GM23338 (cell line): ENCODE results near the gene TSPAN12. TPM values are rescaled to one million over a fixed set of nuclear protein-coding genes. Genes with fewer than 3 reads are reported as not detected.

Source experiments
- ATAC-seq: fragments of 200-7000 bp; cut with Tn5 transposase; 3 replicates; pipeline ENCODE4 v1.9.1; 2020
- DNase-seq: peaks from one replicate; pipeline ENCODE4 v3.0.0-alpha.2; 2015; ENCODE audit warnings: low spot score
- H2AFZ ChIP-seq: fragments of 200-600 bp; sonication (generic); 2 replicates; pipeline ENCODE4 v1.8.0; 2016; ENCODE audit warnings: antibody characterized with exemption, mild to moderate bottlenecking, moderate library complexity
- H3F3A ChIP-seq: fragments of 200-600 bp; sonication (generic); replicated peaks from 2 replicates; pipeline ENCODE4 v1.8.0; 2017; ENCODE audit warnings: antibody characterized with exemption, mixed run types, low read depth
- H3K27ac ChIP-seq: fragments of 200-600 bp; sonication (generic); 2 replicates; pipeline ENCODE4 v1.6.1; 2016; ENCODE audit warnings: low read depth
- H3K27me3 ChIP-seq: fragments of 200-600 bp; sonication (generic); 2 replicates; pipeline ENCODE4 v1.8.0; 2016; ENCODE audit warnings: mild to moderate bottlenecking, mixed run types, moderate library complexity; ENCODE audit not compliant: insufficient read depth
- H3K36me3 ChIP-seq: fragments of 200-600 bp; sonication (generic); 2 replicates; pipeline ENCODE4 v1.8.0; 2016; ENCODE audit warnings: mild to moderate bottlenecking; ENCODE audit not compliant: insufficient read depth
- H3K4me1 ChIP-seq: fragments of 200-600 bp; sonication (generic); 2 replicates; pipeline ENCODE4 v1.8.0; 2016; ENCODE audit warnings: mild to moderate bottlenecking, moderate library complexity; ENCODE audit not compliant: insufficient read depth
- H3K4me2 ChIP-seq: fragments of 200-600 bp; sonication (generic); 2 replicates; pipeline ENCODE4 v1.7.1; 2017; ENCODE audit warnings: mixed run types
- H3K4me3 ChIP-seq: fragments of 200-600 bp; sonication (generic); 2 replicates; pipeline ENCODE4 v1.6.1; 2016; ENCODE audit warnings: mixed run types
- H3K79me2 ChIP-seq: fragments of 200-600 bp; sonication (generic); replicated peaks from 2 replicates; pipeline ENCODE4 v1.8.0; 2017; ENCODE audit warnings: mild to moderate bottlenecking; ENCODE audit not compliant: insufficient read depth
- H3K9me2 ChIP-seq: fragments of 200-600 bp; sonication (generic); 2 replicates; pipeline ENCODE4 v1.8.0; 2017; ENCODE audit not compliant: insufficient read depth
- H4K20me1 ChIP-seq: fragments of 200-600 bp; sonication (generic); replicated peaks from 2 replicates; pipeline ENCODE4 v1.8.0; 2017; ENCODE audit warnings: mild to moderate bottlenecking; ENCODE audit not compliant: insufficient read depth
- H3K27ac Mint-ChIP-seq: 2 replicates; pipeline ENCODE4 v1.8.0; 2020; ENCODE audit warnings: inconsistent platforms, mild to moderate bottlenecking, moderate library complexity, mixed read lengths
- H3K27me3 Mint-ChIP-seq: 3 replicates; pipeline ENCODE4 v1.8.0; 2022; ENCODE audit warnings: low read depth, mild to moderate bottlenecking, moderate library complexity, mixed read lengths, inconsistent platforms; ENCODE audit not compliant: insufficient read depth, poor library complexity
- H3K36me3 Mint-ChIP-seq: 3 replicates; pipeline ENCODE4 v1.8.0; 2021; ENCODE audit warnings: low read depth, mild to moderate bottlenecking, inconsistent platforms, moderate library complexity, mixed read lengths
- H3K4me1 Mint-ChIP-seq: 3 replicates; pipeline ENCODE4 v1.8.0; 2020; ENCODE audit warnings: mild to moderate bottlenecking, inconsistent platforms, mixed read lengths
- H3K4me3 Mint-ChIP-seq: 3 replicates; pipeline ENCODE4 v1.8.0; 2021; ENCODE audit warnings: moderate library complexity, mild to moderate bottlenecking, inconsistent platforms, mixed read lengths
- H3K9me3 Mint-ChIP-seq: 3 replicates; pipeline ENCODE4 v1.8.0; 2020; ENCODE audit warnings: moderate library complexity, mild to moderate bottlenecking, inconsistent platforms, mixed read lengths
- EZH2 ChIP-seq: fragments of 200-600 bp; sonication (generic); IDR thresholded peaks from one replicate; pipeline ENCODE4 v1.8.0; 2017; ENCODE audit warnings: antibody characterized with exemption, mild to moderate bottlenecking, low read depth; ENCODE audit not compliant: unreplicated experiment
- EZH2phosphoT487 ChIP-seq: fragments of 200-600 bp; sonication (generic); IDR thresholded peaks from one replicate; pipeline ENCODE4 v1.8.1; 2018; ENCODE audit warnings: antibody characterized with exemption; ENCODE audit not compliant: unreplicated experiment
- JUNB ChIP-seq: IDR thresholded peaks from one replicate; pipeline ENCODE4 v1.6.1; 2016; ENCODE audit warnings: antibody characterized with exemption; ENCODE audit not compliant: unreplicated experiment
- POLR2AphosphoS5 ChIP-seq: IDR thresholded peaks from 2 replicates; pipeline ENCODE4 v1.6.1; 2016; ENCODE audit warnings: antibody characterized with exemption, low read depth
- STAT1 ChIP-seq: IDR thresholded peaks from one replicate; pipeline ENCODE4 v1.6.1; 2016; ENCODE audit warnings: antibody characterized with exemption; ENCODE audit not compliant: unreplicated experiment
- ZNF114 ChIP-seq: fragments of 250-450 bp; sonication (Bioruptor Pico); IDR thresholded peaks from 2 replicates; pipeline ENCODE4 v1.5.0; 2020; ENCODE audit warnings: mild to moderate bottlenecking, moderate library complexity
- polyA plus RNA-seq: library from polyadenylated mRNA; unstranded; fragments of >200 nt; fragmentation: Nextera tagmentation; extraction: Ambion mirVana; gene quantifications from 2 replicates; pipeline ENCODE4 v1.2.1, GENCODE V29; 2016
- total RNA-seq: library from RNA; depleted of rRNA; stranded (reverse); fragments of >200 nt; shearing (Covaris generic); gene quantifications from 2 replicates; pipeline ENCODE4 v1.2.3, GENCODE V29; 2014
- TF ChIP-seq, protein P1 (sequence below), 2 experiments: fragments of 200-600 bp in 1 of 2; sonication (generic) in 1 of 2; conservative IDR thresholded peaks; 2 replicates each; pipeline versions ENCODE4 v1.5.1 to v1.6.1; 2016 to 2017; ENCODE audit warnings: antibody characterized with exemption in 2 of 2, low read depth in 2 of 2, mild to moderate bottlenecking in 2 of 2, moderate library complexity in 1 of 2
- TF ChIP-seq, protein P2 (sequence below): IDR thresholded peaks from one replicate; pipeline ENCODE4 v1.6.1; 2018; ENCODE audit warnings: antibody characterized with exemption; ENCODE audit not compliant: unreplicated experiment
- TF ChIP-seq, protein P3 (sequence below): IDR thresholded peaks from 2 replicates; pipeline ENCODE4 v1.6.1; 2016; ENCODE audit warnings: antibody characterized with exemption

TSPAN12 gene
- total and polyA plus RNA-seq, 2 experiments from 2014 or later, result 9.7 to 11.7 TPM

GRCh38 chr7:120825152-120825551 is 32.8 kb downstream of the TSPAN12 start (continued):
- TF ChIP-seq, protein P1, sequence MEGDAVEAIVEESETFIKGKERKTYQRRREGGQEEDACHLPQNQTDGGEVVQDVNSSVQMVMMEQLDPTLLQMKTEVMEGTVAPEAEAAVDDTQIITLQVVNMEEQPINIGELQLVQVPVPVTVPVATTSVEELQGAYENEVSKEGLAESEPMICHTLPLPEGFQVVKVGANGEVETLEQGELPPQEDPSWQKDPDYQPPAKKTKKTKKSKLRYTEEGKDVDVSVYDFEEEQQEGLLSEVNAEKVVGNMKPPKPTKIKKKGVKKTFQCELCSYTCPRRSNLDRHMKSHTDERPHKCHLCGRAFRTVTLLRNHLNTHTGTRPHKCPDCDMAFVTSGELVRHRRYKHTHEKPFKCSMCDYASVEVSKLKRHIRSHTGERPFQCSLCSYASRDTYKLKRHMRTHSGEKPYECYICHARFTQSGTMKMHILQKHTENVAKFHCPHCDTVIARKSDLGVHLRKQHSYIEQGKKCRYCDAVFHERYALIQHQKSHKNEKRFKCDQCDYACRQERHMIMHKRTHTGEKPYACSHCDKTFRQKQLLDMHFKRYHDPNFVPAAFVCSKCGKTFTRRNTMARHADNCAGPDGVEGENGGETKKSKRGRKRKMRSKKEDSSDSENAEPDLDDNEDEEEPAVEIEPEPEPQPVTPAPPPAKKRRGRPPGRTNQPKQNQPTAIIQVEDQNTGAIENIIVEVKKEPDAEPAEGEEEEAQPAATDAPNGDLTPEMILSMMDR (conservative IDR thresholded peaks at IDR 0.05; ENCODE audit: low read depth in 2 of 2), result no peak
- no peak for TF ChIP-seq EZH2
- TF ChIP-seq, protein P2, sequence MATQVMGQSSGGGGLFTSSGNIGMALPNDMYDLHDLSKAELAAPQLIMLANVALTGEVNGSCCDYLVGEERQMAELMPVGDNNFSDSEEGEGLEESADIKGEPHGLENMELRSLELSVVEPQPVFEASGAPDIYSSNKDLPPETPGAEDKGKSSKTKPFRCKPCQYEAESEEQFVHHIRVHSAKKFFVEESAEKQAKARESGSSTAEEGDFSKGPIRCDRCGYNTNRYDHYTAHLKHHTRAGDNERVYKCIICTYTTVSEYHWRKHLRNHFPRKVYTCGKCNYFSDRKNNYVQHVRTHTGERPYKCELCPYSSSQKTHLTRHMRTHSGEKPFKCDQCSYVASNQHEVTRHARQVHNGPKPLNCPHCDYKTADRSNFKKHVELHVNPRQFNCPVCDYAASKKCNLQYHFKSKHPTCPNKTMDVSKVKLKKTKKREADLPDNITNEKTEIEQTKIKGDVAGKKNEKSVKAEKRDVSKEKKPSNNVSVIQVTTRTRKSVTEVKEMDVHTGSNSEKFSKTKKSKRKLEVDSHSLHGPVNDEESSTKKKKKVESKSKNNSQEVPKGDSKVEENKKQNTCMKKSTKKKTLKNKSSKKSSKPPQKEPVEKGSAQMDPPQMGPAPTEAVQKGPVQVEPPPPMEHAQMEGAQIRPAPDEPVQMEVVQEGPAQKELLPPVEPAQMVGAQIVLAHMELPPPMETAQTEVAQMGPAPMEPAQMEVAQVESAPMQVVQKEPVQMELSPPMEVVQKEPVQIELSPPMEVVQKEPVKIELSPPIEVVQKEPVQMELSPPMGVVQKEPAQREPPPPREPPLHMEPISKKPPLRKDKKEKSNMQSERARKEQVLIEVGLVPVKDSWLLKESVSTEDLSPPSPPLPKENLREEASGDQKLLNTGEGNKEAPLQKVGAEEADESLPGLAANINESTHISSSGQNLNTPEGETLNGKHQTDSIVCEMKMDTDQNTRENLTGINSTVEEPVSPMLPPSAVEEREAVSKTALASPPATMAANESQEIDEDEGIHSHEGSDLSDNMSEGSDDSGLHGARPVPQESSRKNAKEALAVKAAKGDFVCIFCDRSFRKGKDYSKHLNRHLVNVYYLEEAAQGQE, result no peak
- no peak for TF ChIP-seq STAT1
- no peak for TF ChIP-seq JUNB
- TF ChIP-seq ZNF114 (CRISPR knock-in tag), result no peak

GRCh38 chr7:120819861-120820260 is 38.1 kb downstream of the TSPAN12 start:
- no peak for DNase-seq
- H3K27me3 ChIP-seq, result no peaks in the 10 kb centered on the region
- H3K27me3 Mint-ChIP-seq, result no peaks in the 10 kb centered on the region
- H4K20me1 ChIP-seq, result no peaks in the 10 kb centered on the region
- H3K36me3 Mint-ChIP-seq, result peaks cover 3% of the 10 kb centered on the region; the same call in 2 of the 3 replicates
- no peak overlapping the region for H3K27ac Mint-ChIP-seq
- no peaks in the 10 kb centered on the region for H3K79me2 ChIP-seq
- no peak overlapping the region for H2AFZ ChIP-seq
- no peak overlapping the region for H3K4me3 Mint-ChIP-seq
- no peaks in the 10 kb centered on the region for H3F3A ChIP-seq
- no peak overlapping the region for H3K4me3 ChIP-seq
- no peaks in the 10 kb centered on the region for H3K9me3 Mint-ChIP-seq
- no peak overlapping the region for H3K27ac ChIP-seq
- H3K9me2 ChIP-seq, result no peaks in the 10 kb centered on the region
- peaks cover 20% of the 10 kb centered on the region for H3K4me1 Mint-ChIP-seq
- peaks cover 13% of the 10 kb centered on the region for H3K4me1 ChIP-seq
- ATAC-seq, result no peak
- no peaks in the 10 kb centered on the region for H3K36me3 ChIP-seq
- TF ChIP-seq, protein P1 (conservative IDR thresholded peaks at IDR 0.05; ENCODE audit: low read depth in 2 of 2), result peak in 1 of 2 experiments; percentile 43; a peak in 2 of 4 replicates
- TF ChIP-seq, protein P3, sequence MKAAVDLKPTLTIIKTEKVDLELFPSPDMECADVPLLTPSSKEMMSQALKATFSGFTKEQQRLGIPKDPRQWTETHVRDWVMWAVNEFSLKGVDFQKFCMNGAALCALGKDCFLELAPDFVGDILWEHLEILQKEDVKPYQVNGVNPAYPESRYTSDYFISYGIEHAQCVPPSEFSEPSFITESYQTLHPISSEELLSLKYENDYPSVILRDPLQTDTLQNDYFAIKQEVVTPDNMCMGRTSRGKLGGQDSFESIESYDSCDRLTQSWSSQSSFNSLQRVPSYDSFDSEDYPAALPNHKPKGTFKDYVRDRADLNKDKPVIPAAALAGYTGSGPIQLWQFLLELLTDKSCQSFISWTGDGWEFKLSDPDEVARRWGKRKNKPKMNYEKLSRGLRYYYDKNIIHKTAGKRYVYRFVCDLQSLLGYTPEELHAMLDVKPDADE, result no peak
- no peak for TF ChIP-seq EZH2phosphoT487
- no peak for TF ChIP-seq POLR2AphosphoS5
- TF ChIP-seq, protein P2, result no peak
- no peak overlapping the region for H3K4me2 ChIP-seq
